Heart left ventricle (tissue), 16 donors: ENCODE data around the gene MARK4. TPM values are rescaled to one million over a fixed set of nuclear protein-coding genes. Genes with fewer than 3 reads are reported as not detected.

ENCODE experiments used
- ATAC-seq, 4 donors: fragments of 200-7000 bp; cut with Tn5 transposase; one replicate each; pipeline ENCODE4 v1.9.1; 2020 to 2022; ENCODE audit warnings: moderate library complexity in 4 of 4, mild to moderate bottlenecking in 3 of 4, moderate number of reproducible peaks in 1 of 4
- DNase-seq, 5 donors: peaks; one replicate each; pipeline ENCODE4 v3.0.0-alpha.2; 2020
- H3K27ac ChIP-seq, 12 donors: fragments of 200-600 bp; sonication (generic) in 4 of 12; one replicate each; pipeline versions ENCODE4 v1.5.0 to v1.8.0; 2016 to 2022; ENCODE audit warnings: mild to moderate bottlenecking in 2 of 12
- H3K27me3 ChIP-seq, 9 donors: fragments of 200-600 bp; sonication (generic) in 2 of 9; one replicate each; pipeline versions ENCODE4 v1.5.1 to v1.8.0; 2016 to 2022; ENCODE audit warnings: mild to moderate bottlenecking in 3 of 9
- H3K36me3 ChIP-seq, 9 donors: fragments of 200-600 bp; sonication (generic) in 2 of 9; one replicate each; pipeline versions ENCODE4 v1.5.0 to v1.8.0; 2018 to 2022; ENCODE audit warnings: mild to moderate bottlenecking in 2 of 9
- H3K4me1 ChIP-seq, 12 donors: fragments of 200-600 bp; sonication (generic) in 4 of 12; one replicate each; pipeline versions ENCODE4 v1.5.0 to v1.8.0; 2016 to 2022; ENCODE audit warnings: mild to moderate bottlenecking in 3 of 12
- H3K4me3 ChIP-seq, 12 donors: fragments of 200-600 bp; sonication (generic) in 4 of 12; one replicate each; pipeline versions ENCODE4 v1.5.0 to v1.8.0; 2017 to 2022; ENCODE audit warnings: mild to moderate bottlenecking in 9 of 12, moderate library complexity in 4 of 12
- H3K9me3 ChIP-seq, 12 donors: fragments of 200-600 bp; sonication (generic) in 4 of 12; one replicate each; pipeline versions ENCODE4 v1.5.0 to v1.8.0; 2016 to 2022; ENCODE audit warnings: mild to moderate bottlenecking in 1 of 12
- POLR2A ChIP-seq, 2 donors: fragments of 450-650 bp; IDR thresholded peaks; one replicate each; pipeline ENCODE4 v1.6.1; 2017; ENCODE audit warnings: antibody characterized with exemption in 2 of 2, mild to moderate bottlenecking in 2 of 2, moderate library complexity in 2 of 2
- WGBS, 4 donors: extraction: QIAGEN DNeasy Blood & Tissue Kit in 2 of 4; methylation state at CpG; one replicate each; pipeline versions ENCODE4 v1.1.5 to v1.1.7; 2013 to 2018; 5-methylcytosine and 5-hydroxymethylcytosine counted together
- intact Hi-C, 10 donors: fragments of 100-400 bp; cut with DNase I; formaldehyde crosslinking; loops; one replicate each; pipeline versions ENCODE4 v1.11.1 to v1.14.2; 2022
- polyA plus RNA-seq, 2 donors: library from polyadenylated mRNA; stranded (reverse); fragments of 200-250 nt; gene quantifications; one replicate each; pipeline ENCODE4 v1.2.3, GENCODE V29; 2013
- total RNA-seq, 9 donors: library from RNA; depleted of rRNA in 2 of 9; stranded (reverse); fragments of >200 nt in 2 of 9; fragmentation: NEBNext Ultra II Directional in 3 of 9; extraction: Animal tissue kit (Norgen Biotek cat#: 25700) in 3 of 9; gene quantifications; one replicate each; pipeline versions ENCODE4 v1.1.0 to v1.2.4, GENCODE V29; 2016 to 2023
- TF ChIP-seq, protein P1 (sequence below), 12 donors: fragments of 200-600 bp; sonication (generic) in 4 of 12; IDR thresholded peaks; one replicate each; pipeline versions ENCODE4 v1.5.0 to v1.8.0; 2018 to 2022; ENCODE audit warnings: antibody characterized with exemption in 12 of 12, mild to moderate bottlenecking in 5 of 12
- donor health status: ischemic (EF 13 %, LVEDD 7.1; RV severe dilation, severe dysfunction).
- donor health status: healthy with polysubstance abuse.
- donor health status: DM: no; HTN: yes; CAD: no.
- donor health status: DM: no; HTN: no; CAD: no.
- donor health status: ischemic (EF 25% LVEDD 6.9; RV normal size, moderate dysfunction).
- donor health status: ischemic (EF 25% LVEDD 5.7; RV mildly dilated, moderate dysfunction).
- donor health status: healthy.
- donor health status: DM: yes; HTN: yes; CAD: no.
- donor health status: ischemic (EF 35%, LVEDD 5.7; RV mildly dilated, moderate dysfunction).
- donor health status: nonischemic (EF 11% LVEDD 7.7; RV severe dilation, severe dysfunction).
- donor health status: DM: yes; HTN: yes; CAD: no.
- donor health status: PGD.
- donor health status: ischemic (EF 29% LVEDD 5.4; RV normal size, mild dysfunction).
- donor health status: nonischemic (EF 23%, LVEDD 6.1; RV moderate dilation, normal function).

The MARK4 gene
- total and polyA plus RNA-seq, 11 donors: 18.0 to 46.9 (median 28.6) TPM

DNA sequence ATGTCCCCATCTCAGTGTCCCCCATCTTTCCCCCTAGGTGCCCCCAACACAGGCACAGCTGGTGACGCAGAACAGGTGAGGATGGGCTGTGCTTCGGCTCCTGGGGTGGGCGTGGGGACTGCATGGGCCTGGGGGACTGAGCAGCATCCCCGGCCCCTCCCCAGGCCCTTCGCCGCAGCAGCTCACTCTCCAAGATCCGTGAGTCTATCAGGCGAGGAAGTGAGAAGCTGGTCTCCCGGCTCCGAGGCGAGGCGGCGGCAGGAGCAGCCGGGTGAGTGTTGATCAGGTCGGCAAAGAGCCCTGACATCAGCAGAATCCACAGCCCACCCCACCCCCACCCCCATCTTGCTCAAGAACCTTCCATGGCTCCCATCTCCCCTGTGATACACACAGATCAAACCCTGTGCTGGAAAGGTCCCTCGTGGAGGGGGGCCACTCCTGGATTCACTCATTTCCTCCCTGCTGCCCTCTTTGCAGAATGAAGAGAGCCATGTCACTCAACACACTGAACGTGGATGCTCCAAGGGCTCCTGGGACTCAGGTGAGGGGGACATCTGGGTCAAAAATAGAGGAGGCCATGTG lies 99.5 kb downstream of the MARK4 start:
- Histone ChIP-seq H3K9me3 (no peaks in the 10 kb centered on the region), H3K27ac (no peak overlapping the region), H3K4me3 (no peak overlapping the region), H3K4me1 (no peaks in the 10 kb centered on the region), H3K36me3 (peaks cover 0 to 40% (median 25%) of the 10 kb centered on the region in 9 donors), H3K27me3 (peaks cover 0 to 24% (median 7%) of the 10 kb centered on the region in 9 donors)
- no peak for ATAC-seq
- no peak for DNase-seq
- no peak for TF ChIP-seq POLR2A (IDR thresholded peaks at IDR 0.05)
- TF ChIP-seq, protein P1, sequence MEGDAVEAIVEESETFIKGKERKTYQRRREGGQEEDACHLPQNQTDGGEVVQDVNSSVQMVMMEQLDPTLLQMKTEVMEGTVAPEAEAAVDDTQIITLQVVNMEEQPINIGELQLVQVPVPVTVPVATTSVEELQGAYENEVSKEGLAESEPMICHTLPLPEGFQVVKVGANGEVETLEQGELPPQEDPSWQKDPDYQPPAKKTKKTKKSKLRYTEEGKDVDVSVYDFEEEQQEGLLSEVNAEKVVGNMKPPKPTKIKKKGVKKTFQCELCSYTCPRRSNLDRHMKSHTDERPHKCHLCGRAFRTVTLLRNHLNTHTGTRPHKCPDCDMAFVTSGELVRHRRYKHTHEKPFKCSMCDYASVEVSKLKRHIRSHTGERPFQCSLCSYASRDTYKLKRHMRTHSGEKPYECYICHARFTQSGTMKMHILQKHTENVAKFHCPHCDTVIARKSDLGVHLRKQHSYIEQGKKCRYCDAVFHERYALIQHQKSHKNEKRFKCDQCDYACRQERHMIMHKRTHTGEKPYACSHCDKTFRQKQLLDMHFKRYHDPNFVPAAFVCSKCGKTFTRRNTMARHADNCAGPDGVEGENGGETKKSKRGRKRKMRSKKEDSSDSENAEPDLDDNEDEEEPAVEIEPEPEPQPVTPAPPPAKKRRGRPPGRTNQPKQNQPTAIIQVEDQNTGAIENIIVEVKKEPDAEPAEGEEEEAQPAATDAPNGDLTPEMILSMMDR (IDR thresholded peaks at IDR 0.05): no peak
- 83 to 87% (median 86%) methylated on average over 16 to 17 of the region's 17 CpGs for WGBS, 4 donors
- intact Hi-C loops: no loop called here

DNA sequence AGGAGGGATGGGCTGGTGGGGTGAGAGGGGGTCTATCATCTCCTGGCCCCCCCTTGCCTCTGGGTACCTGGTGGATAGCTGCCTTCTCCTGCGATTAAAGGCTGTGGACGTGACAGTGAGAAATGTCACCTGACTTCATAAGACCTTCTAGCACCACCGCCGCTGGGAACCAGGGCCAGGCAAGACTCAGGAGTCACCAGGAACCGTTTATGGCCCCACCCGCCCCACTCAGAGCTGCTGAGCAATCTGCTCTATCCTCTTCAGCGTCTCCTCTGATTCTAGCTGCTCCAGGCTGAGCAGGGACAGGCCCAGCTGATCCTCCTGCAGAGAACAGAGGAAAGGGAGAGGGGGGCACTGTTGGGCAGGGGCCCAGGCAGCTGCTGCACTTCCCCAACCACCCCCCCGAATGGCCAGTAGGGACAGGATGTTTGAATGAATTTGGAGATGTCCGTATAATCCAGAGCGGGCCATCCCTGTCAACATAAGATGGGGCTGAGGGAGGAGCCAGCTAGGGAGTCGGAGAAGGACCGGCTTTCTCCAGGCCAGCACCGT lies 100.4 kb downstream of the MARK4 start:
- Histone ChIP-seq H3K36me3 (peaks cover 0 to 47% (median 26%) of the 10 kb centered on the region in 9 donors), H3K4me3 (no peak overlapping the region), H3K9me3 (no peaks in the 10 kb centered on the region), H3K27ac (no peak overlapping the region), H3K27me3 (peaks cover 0 to 15% (median 2%) of the 10 kb centered on the region in 9 donors), H3K4me1 (no peaks in the 10 kb centered on the region)
- ATAC-seq: no peak
- intact Hi-C loops: no loop called here
- WGBS, 4 donors: 75 to 88% (median 76%) methylated on average over 7 to 13 of the region's 13 CpGs
- DNase-seq: no peak
- no peak for TF ChIP-seq POLR2A (IDR thresholded peaks at IDR 0.05)
- TF ChIP-seq, protein P1 (IDR thresholded peaks at IDR 0.05): no peak

DNA sequence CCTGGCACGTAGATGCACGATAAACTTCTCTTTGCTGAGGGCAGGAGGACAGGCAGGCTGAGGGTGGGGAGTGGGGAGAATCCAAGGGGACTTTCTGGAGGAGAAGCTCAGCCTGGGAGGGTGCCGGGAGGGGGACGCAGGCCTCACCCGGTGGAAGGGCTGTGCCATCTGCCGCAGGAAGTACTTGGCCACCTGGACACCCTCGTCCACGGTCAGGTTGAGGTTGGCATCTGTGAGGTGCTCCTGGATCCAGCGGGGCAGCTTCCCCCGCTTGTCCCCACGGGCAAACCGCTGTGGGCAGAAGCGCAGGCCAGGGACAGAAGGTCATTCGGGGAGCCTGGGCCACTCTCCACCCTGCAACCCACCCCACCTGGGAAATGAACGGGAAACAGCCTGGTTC lies 101.0 kb downstream of the MARK4 start:
- 83 to 94% (median 89%) methylated on average over 12 to 15 of the region's 15 CpGs for WGBS, 4 donors
- TF ChIP-seq, protein P1 (IDR thresholded peaks at IDR 0.05): no peak
- ATAC-seq (no peak), DNase-seq (no peak)
- Histone ChIP-seq H3K27me3 (peaks cover 0 to 9% (median 0%) of the 10 kb centered on the region in 9 donors), H3K36me3 (peaks cover 0 to 51% (median 28%) of the 10 kb centered on the region in 9 donors), H3K9me3 (no peaks in the 10 kb centered on the region), H3K4me3 (no peak overlapping the region), H3K4me1 (no peaks in the 10 kb centered on the region), H3K27ac (no peak overlapping the region)
- intact Hi-C loops: no loop called here

DNA sequence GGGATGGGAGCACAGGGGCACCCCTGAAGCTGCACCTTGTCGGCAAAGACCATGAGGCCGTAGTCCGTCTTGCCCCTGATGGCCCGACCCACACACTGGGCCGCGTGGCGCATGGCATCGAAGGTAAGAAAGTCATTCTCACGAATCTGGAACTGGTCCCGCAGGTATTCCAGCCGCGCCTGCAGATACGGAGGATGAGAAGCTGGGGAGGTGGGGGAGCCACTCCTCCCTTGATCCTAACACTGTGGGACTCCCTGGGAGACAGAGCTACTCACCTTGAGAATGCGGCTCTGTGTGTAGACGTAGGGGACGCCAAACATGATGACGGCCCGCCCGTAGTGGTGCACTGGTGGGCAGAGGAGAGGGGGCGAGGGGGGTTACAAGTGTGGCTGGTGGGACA lies 101.4 kb downstream of the MARK4 start:
- H3K36me3 ChIP-seq: peaks cover 0 to 56% (median 28%) of the 10 kb centered on the region in 9 donors
- no peak overlapping the region for H3K27ac ChIP-seq
- H3K27me3 ChIP-seq: peaks cover 0 to 5% (median 0%) of the 10 kb centered on the region in 9 donors
- no peaks in the 10 kb centered on the region for H3K9me3 ChIP-seq
- intact Hi-C loops: no loop called here
- TF ChIP-seq POLR2A (IDR thresholded peaks at IDR 0.05): no peak
- TF ChIP-seq, protein P1 (IDR thresholded peaks at IDR 0.05): no peak
- DNase-seq (no peak), ATAC-seq (no peak)
- no peaks in the 10 kb centered on the region for H3K4me1 ChIP-seq
- WGBS, 4 donors: 94 to 97% (median 95%) methylated on average over 15 to 20 of the region's 20 CpGs
- H3K4me3 ChIP-seq: no peak overlapping the region
